GM23338 (cell line): ENCODE measurements around the gene OS9.

Experiments used
- EZH2 ChIP-seq: fragments of 200-600 bp; sonication (generic); IDR thresholded peaks from one replicate; pipeline ENCODE4 v1.8.0; 2017; ENCODE audit warnings: antibody characterized with exemption, mild to moderate bottlenecking, low read depth; ENCODE audit not compliant: unreplicated experiment
- JUNB ChIP-seq: IDR thresholded peaks from one replicate; pipeline ENCODE4 v1.6.1; 2016; ENCODE audit warnings: antibody characterized with exemption; ENCODE audit not compliant: unreplicated experiment
- POLR2AphosphoS5 ChIP-seq: IDR thresholded peaks from 2 replicates; pipeline ENCODE4 v1.6.1; 2016; ENCODE audit warnings: antibody characterized with exemption, low read depth
- ZNF331 ChIP-seq: fragments of 250-450 bp; sonication (Bioruptor Pico); IDR thresholded peaks from 2 replicates; pipeline ENCODE4 v1.5.0; 2020; ENCODE audit warnings: low read depth, mild to moderate bottlenecking, moderate library complexity
- TF ChIP-seq, protein P1 (sequence below), 2 experiments: fragments of 200-600 bp in 1 of 2; sonication (generic) in 1 of 2; conservative IDR thresholded peaks; 2 replicates each; pipeline versions ENCODE4 v1.5.1 to v1.6.1; 2016 to 2017; ENCODE audit warnings: antibody characterized with exemption in 2 of 2, low read depth in 2 of 2, mild to moderate bottlenecking in 2 of 2, moderate library complexity in 1 of 2

DNA sequence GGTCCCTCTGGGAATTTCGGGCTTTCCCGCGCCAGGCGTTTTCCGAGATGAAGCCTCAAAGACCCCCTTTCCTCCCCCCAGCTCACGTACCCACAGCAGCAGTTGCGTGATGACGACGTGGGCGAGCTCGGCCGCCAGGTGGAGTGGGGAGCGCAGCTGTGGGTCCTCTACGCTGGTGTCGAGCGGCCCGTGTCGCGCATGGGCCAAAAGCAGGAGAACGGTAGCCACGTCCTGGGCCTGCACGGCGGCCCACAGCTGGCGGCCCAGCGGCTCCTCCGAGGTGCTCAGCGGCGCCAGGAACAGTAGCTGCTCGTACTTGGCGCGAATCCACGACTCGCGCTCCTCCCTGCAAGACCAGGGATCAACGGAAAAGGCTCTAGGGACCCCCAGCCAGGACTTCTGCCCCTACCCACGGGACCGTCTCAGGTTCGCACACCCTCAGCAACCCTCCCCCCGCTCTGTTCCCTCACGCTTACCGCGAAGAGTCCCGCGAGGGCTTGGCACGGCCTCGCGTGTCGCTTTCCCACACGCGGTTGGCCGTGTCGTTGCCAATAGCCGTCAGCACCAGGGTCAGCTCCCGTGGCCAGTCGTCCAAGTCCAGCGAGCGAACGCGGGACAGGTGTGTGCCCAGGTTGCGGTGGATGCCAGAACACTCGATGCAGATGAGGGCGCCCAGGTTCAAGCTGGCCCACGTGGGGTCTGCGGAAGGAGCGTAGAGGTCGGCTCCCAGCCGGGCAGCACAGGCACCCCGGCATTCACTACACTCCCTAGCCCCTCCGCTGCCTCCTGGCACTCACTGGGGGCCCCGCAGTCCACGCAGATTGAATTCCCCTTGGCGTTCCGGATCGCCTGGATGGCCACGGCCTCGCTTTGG, 33.2 kb downstream of the OS9 start:
- TF ChIP-seq, protein P1, sequence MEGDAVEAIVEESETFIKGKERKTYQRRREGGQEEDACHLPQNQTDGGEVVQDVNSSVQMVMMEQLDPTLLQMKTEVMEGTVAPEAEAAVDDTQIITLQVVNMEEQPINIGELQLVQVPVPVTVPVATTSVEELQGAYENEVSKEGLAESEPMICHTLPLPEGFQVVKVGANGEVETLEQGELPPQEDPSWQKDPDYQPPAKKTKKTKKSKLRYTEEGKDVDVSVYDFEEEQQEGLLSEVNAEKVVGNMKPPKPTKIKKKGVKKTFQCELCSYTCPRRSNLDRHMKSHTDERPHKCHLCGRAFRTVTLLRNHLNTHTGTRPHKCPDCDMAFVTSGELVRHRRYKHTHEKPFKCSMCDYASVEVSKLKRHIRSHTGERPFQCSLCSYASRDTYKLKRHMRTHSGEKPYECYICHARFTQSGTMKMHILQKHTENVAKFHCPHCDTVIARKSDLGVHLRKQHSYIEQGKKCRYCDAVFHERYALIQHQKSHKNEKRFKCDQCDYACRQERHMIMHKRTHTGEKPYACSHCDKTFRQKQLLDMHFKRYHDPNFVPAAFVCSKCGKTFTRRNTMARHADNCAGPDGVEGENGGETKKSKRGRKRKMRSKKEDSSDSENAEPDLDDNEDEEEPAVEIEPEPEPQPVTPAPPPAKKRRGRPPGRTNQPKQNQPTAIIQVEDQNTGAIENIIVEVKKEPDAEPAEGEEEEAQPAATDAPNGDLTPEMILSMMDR (conservative IDR thresholded peaks at IDR 0.05; ENCODE audit: low read depth in 2 of 2), result no peak
- TF ChIP-seq POLR2AphosphoS5 (no peak), EZH2 (peak; percentile 38), JUNB (no peak), ZNF331 (no peak)
